Measurements from ENCODE around the gene SRRM4. TPM values are rescaled to one million over a fixed set of nuclear protein-coding genes. Genes with fewer than 3 reads are reported as not detected.
"Not testable (repeated sequence)": the region's sequence is repeated elsewhere in the genome, so short reads cannot be mapped to it uniquely, and the experiment has no call there.

The SRRM4 gene
- total RNA-seq, 1 donor from 2014 or later: not detected

GRCh38 chr12:119016715-119017114, 35.4 kb downstream of the SRRM4 start:
- H3K9me3 Mint-ChIP-seq (ENCODE audit: low read depth): peaks cover 14% of the 10 kb centered on the region
- no peaks in the 10 kb centered on the region for H3K36me3 Mint-ChIP-seq (ENCODE audit: low read depth)
- H3K27ac Mint-ChIP-seq (ENCODE audit: unreplicated experiment): no peak overlapping the region
- H3K27me3 Mint-ChIP-seq (ENCODE audit: low read depth): peaks cover 3% of the 10 kb centered on the region
- H3K4me1 Mint-ChIP-seq (ENCODE audit: low read depth): no peaks in the 10 kb centered on the region
- H3K4me3 Mint-ChIP-seq (ENCODE audit: unreplicated experiment): no peak overlapping the region
- DNase-seq (ENCODE audit: low spot score): no peak
- no peak for TF ChIP-seq CTCF (IDR thresholded peaks at IDR 0.05)

GRCh38 chr12:119019166-119019565, 37.8 kb downstream of the SRRM4 start:
- peaks cover 3% of the 10 kb centered on the region for H3K27me3 Mint-ChIP-seq (ENCODE audit: low read depth)
- H3K4me3 Mint-ChIP-seq (ENCODE audit: unreplicated experiment): no peak overlapping the region
- no peaks in the 10 kb centered on the region for H3K36me3 Mint-ChIP-seq (ENCODE audit: low read depth)
- no peak for DNase-seq (ENCODE audit: low spot score)
- no peak for TF ChIP-seq CTCF (IDR thresholded peaks at IDR 0.05)
- H3K9me3 Mint-ChIP-seq (ENCODE audit: low read depth): peaks cover 17% of the 10 kb centered on the region
- H3K27ac Mint-ChIP-seq (ENCODE audit: unreplicated experiment): no peak overlapping the region
- no peaks in the 10 kb centered on the region for H3K4me1 Mint-ChIP-seq (ENCODE audit: low read depth)

GRCh38 chr12:119020406-119021360, 39.3 kb downstream of the SRRM4 start:
- no peak for TF ChIP-seq CTCF (IDR thresholded peaks at IDR 0.05)
- Mint-ChIP-seq H3K36me3 (ENCODE audit: low read depth) (no peaks in the 10 kb centered on the region), H3K9me3 (ENCODE audit: low read depth) (peaks cover 15% of the 10 kb centered on the region), H3K4me1 (ENCODE audit: low read depth) (no peaks in the 10 kb centered on the region), H3K27me3 (ENCODE audit: low read depth) (peaks cover 3% of the 10 kb centered on the region), H3K27ac (ENCODE audit: unreplicated experiment) (no peak overlapping the region), H3K4me3 (ENCODE audit: unreplicated experiment) (no peak overlapping the region)
- DNase-seq (ENCODE audit: low spot score): no peak

GRCh38 chr12:119024356-119024755, 43.0 kb downstream of the SRRM4 start:
- H3K9me3 Mint-ChIP-seq (ENCODE audit: low read depth): peaks cover 15% of the 10 kb centered on the region
- H3K4me3 Mint-ChIP-seq (ENCODE audit: unreplicated experiment): no peak overlapping the region

GRCh38 chr12:119025786-119026185, 44.4 kb downstream of the SRRM4 start:
- H3K4me3 Mint-ChIP-seq (ENCODE audit: unreplicated experiment): no peak overlapping the region
- no peak for DNase-seq (ENCODE audit: low spot score)
- no peak overlapping the region for H3K27ac Mint-ChIP-seq (ENCODE audit: unreplicated experiment)

More at GRCh38 chr12:119024356-119024755, 43.0 kb downstream of the SRRM4 start:
- Mint-ChIP-seq H3K27ac (ENCODE audit: unreplicated experiment) (no peak overlapping the region), H3K4me1 (ENCODE audit: low read depth) (no peaks in the 10 kb centered on the region), H3K27me3 (ENCODE audit: low read depth) (peaks cover 1% of the 10 kb centered on the region), H3K36me3 (ENCODE audit: low read depth) (no peaks in the 10 kb centered on the region)
- no peak for TF ChIP-seq CTCF (IDR thresholded peaks at IDR 0.05)
- no peak for DNase-seq (ENCODE audit: low spot score)

GRCh38 chr12:119033332-119033731, 52.0 kb downstream of the SRRM4 start:
- H3K4me3 Mint-ChIP-seq (ENCODE audit: unreplicated experiment); H3K9me3 Mint-ChIP-seq (ENCODE audit: low read depth); H3K36me3 Mint-ChIP-seq (ENCODE audit: low read depth); DNase-seq (ENCODE audit: low spot score); H3K27ac Mint-ChIP-seq (ENCODE audit: unreplicated experiment); H3K27me3 Mint-ChIP-seq (ENCODE audit: low read depth); H3K4me1 Mint-ChIP-seq (ENCODE audit: low read depth): not testable (repeated sequence)

More at GRCh38 chr12:119025786-119026185, 44.4 kb downstream of the SRRM4 start:
- H3K9me3 Mint-ChIP-seq (ENCODE audit: low read depth): peaks cover 17% of the 10 kb centered on the region
- no peak for TF ChIP-seq CTCF (IDR thresholded peaks at IDR 0.05)
- no peaks in the 10 kb centered on the region for H3K4me1 Mint-ChIP-seq (ENCODE audit: low read depth)
- no peaks in the 10 kb centered on the region for H3K27me3 Mint-ChIP-seq (ENCODE audit: low read depth)
- H3K36me3 Mint-ChIP-seq (ENCODE audit: low read depth): no peaks in the 10 kb centered on the region

Measured in chondrocyte (in vitro differentiated cells).